SK-N-SH treated with all-trans-retinoic acid at 6 μM for 48 hours (cell line): ENCODE data around the gene ABCD3.

ENCODE experiments used
- ARNTL ChIP-seq: fragments of 450-650 bp; formaldehyde crosslinking; IDR thresholded peaks from 2 replicates; pipeline ENCODE4 v1.5.0; 2020; ENCODE audit warnings: low read depth, mild to moderate bottlenecking, moderate library complexity, borderline replicate concordance
- CSDC2 ChIP-seq: fragments of 250-450 bp; sonication (Bioruptor Pico); IDR thresholded peaks from 2 replicates; pipeline ENCODE4 v1.5.0; 2020; ENCODE audit warnings: mild to moderate bottlenecking, moderate library complexity
- PATZ1 ChIP-seq: fragments of 250-450 bp; sonication (Bioruptor Pico); IDR thresholded peaks from 2 replicates; pipeline ENCODE4 v1.8.0; 2020; ENCODE audit warnings: mild to moderate bottlenecking, moderate library complexity, borderline replicate concordance
- RARB ChIP-seq: fragments of 250-450 bp; sonication (Bioruptor Pico); IDR thresholded peaks from 2 replicates; pipeline ENCODE4 v1.8.0; 2021; ENCODE audit warnings: mild to moderate bottlenecking, moderate library complexity
- TOX ChIP-seq: fragments of 250-450 bp; sonication (Bioruptor Pico); IDR thresholded peaks from 2 replicates; pipeline ENCODE4 v1.8.0; 2021; ENCODE audit warnings: mild to moderate bottlenecking, moderate library complexity, borderline replicate concordance
- ZFP30 ChIP-seq: fragments of 450-650 bp; formaldehyde crosslinking; IDR thresholded peaks from 2 replicates; pipeline ENCODE4 v1.5.0; 2022; ENCODE audit warnings: mild to moderate bottlenecking, moderate library complexity
- ZNF8 ChIP-seq: fragments of 450-650 bp; formaldehyde crosslinking; IDR thresholded peaks from 2 replicates; pipeline ENCODE4 v1.5.0; 2020; ENCODE audit warnings: mild to moderate bottlenecking, moderate library complexity

- no peak for TF ChIP-seq ZNF8
- TF ChIP-seq ARNTL = no peak
- no peak for TF ChIP-seq TOX
- no peak for TF ChIP-seq PATZ1 (CRISPR knock-in tag)
- TF ChIP-seq ZFP30 = no peak
- no peak for TF ChIP-seq CSDC2 (CRISPR knock-in tag)
- no peak for TF ChIP-seq RARB (CRISPR knock-in tag)
Measured at GRCh38 chr1:94411237-94411636, 7.0 kb upstream of the ABCD3 start.
